ENCODE data around the gene HIF1A.
"Not testable (repeated sequence)": the region's sequence is repeated elsewhere in the genome, so short reads cannot be mapped to it uniquely, and the experiment has no call there.

HIF1A gene

GRCh38 chr14:61673305-61673704 lies 22.0 kb upstream of the HIF1A start:
- no peak for DNase-seq (ENCODE audit: low read depth in 2 of 2)

GRCh38 chr14:61675291-61675690 lies 20.0 kb upstream of the HIF1A start:
- DNase-seq (ENCODE audit: low read depth in 2 of 2) = no peak

GRCh38 chr14:61677479-61677878 lies 17.8 kb upstream of the HIF1A start:
- no peak for DNase-seq (ENCODE audit: low read depth in 2 of 2)

- no peak for DNase-seq (ENCODE audit: low read depth in 2 of 2)
Observed at GRCh38 chr14:61678975-61679374, 16.3 kb upstream of the HIF1A start.

- DNase-seq (ENCODE audit: low read depth in 2 of 2) = no peak
Observed at GRCh38 chr14:61681413-61681812, 13.9 kb upstream of the HIF1A start.

GRCh38 chr14:61683108-61683507 lies 12.2 kb upstream of the HIF1A start:
- no peak for DNase-seq (ENCODE audit: low read depth in 2 of 2)

GRCh38 chr14:61690039-61690438 lies 5.3 kb upstream of the HIF1A start:
- no peak for DNase-seq (ENCODE audit: low read depth in 2 of 2)

GRCh38 chr14:61690982-61691381 lies 4.3 kb upstream of the HIF1A start:
- DNase-seq (ENCODE audit: low read depth in 2 of 2) = no peak

- no peak for DNase-seq (ENCODE audit: low read depth in 2 of 2)
Observed at GRCh38 chr14:61691495-61691894, 3.8 kb upstream of the HIF1A start.

- DNase-seq (ENCODE audit: low read depth in 2 of 2) = no peak
Observed at GRCh38 chr14:61694039-61694438, 1.3 kb upstream of the HIF1A start.

- DNase-seq (ENCODE audit: low read depth in 2 of 2) = peak in 1 of 2 donors; percentile 41
Observed at GRCh38 chr14:61695695-61696527, 598 bp downstream of the HIF1A start.

GRCh38 chr14:61696753-61697318 lies 1.5 kb downstream of the HIF1A start:
- no peak for DNase-seq (ENCODE audit: low read depth in 2 of 2)

- DNase-seq (ENCODE audit: low read depth in 2 of 2) = no peak
Observed at GRCh38 chr14:61698206-61698980, 3.1 kb downstream of the HIF1A start.

GRCh38 chr14:61699027-61699426 lies 3.7 kb downstream of the HIF1A start:
- no peak for DNase-seq (ENCODE audit: low read depth in 2 of 2)

GRCh38 chr14:61700104-61700886 lies 5.0 kb downstream of the HIF1A start:
- no peak for DNase-seq (ENCODE audit: low read depth in 2 of 2)

GRCh38 chr14:61701946-61702345 lies 6.6 kb downstream of the HIF1A start:
- no peak for DNase-seq (ENCODE audit: low read depth in 2 of 2)

GRCh38 chr14:61703342-61704129 lies 8.2 kb downstream of the HIF1A start:
- no peak for DNase-seq (ENCODE audit: low read depth in 2 of 2)

GRCh38 chr14:61704554-61704953 lies 9.2 kb downstream of the HIF1A start:
- DNase-seq (ENCODE audit: low read depth in 2 of 2) = no peak

GRCh38 chr14:61705017-61705416 lies 9.7 kb downstream of the HIF1A start:
- DNase-seq (ENCODE audit: low read depth in 2 of 2) = no peak

GRCh38 chr14:61706096-61706690 lies 10.9 kb downstream of the HIF1A start:
- DNase-seq (ENCODE audit: low read depth in 2 of 2) = no peak

- not testable (repeated sequence) for DNase-seq (ENCODE audit: low read depth in 2 of 2)
Observed at GRCh38 chr14:61707774-61708173, 12.5 kb downstream of the HIF1A start.

All from stimulated activated CD4-positive, alpha-beta T cell treated with anti-CD3 and anti-CD28 coated beads, Interleukin-1b, Interleukin-23, amount 100 ng/mL, for 4 hours (primary cell).